Suppressor macrophage treated with lipopolysaccharide for 4 hours (primary cell): ENCODE results near the gene CCDC177.

ENCODE experiments used
- DNase-seq: peaks from one replicate; pipeline ENCODE4 v3.0.0-alpha.2; 2020

The CCDC177 gene

DNA sequence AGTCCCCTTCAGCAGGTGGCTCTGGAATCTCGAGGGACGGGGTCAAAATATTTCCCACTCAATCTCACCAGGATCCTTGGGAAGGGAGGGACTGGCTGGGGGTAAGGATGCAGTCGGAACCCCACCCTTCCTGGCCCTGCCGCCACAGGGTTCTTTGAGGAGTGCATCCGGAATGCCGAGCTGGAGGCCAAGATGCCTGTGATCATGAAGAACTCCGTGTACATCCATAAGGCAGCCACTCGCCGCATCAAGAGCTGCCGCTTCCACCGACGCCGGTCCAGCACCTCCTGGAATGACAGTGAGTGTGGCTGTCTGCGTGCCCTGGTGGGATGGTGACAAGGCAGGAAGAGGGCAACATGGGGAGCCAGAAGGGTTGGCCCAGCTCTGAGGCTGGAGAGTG is 47.0 kb downstream of the CCDC177 start:
- no peak for DNase-seq

DNA sequence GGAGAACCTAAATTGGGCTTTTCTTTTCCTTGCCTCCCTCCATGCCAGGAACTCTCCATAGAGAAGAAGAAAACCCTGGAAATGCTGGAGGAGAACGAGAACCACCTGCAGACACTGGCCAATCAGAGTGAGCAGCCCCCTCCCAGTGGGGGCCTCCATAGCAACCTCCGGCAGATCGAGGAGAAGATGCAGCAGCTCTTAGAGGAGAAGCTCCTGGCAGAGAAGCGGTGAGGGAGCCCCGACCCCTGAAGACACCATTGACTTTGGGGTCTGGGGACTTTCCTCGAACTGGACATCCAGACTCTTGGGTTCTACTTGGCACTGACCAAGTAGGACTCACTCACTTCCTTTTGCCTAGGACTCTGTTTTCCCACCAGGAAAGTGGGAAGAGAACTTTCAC is 48.8 kb downstream of the CCDC177 start:
- DNase-seq, result no peak

DNA sequence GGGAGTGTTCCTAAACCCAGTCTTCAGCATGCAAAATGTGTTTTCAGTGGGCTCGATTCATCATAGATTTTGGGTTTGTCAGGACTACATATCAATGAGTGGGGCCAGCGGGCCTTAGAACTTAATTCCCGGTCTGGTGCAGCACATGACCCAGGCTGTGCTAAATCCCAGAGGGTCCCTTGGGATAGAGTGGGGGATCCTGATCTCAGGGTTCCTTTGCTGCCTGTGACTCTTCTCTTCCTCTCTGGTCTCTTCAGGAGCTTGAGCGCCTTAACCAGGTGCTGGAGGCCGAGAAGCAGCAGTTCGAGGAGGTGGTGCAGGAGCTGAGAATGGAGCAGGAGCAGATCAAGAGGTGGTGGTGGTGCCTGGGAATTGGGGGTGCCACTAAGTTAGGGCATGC is 52.6 kb downstream of the CCDC177 start:
- DNase-seq, result no peak
